H1 (cell line): ENCODE measurements around the gene COL6A1. TPM values are rescaled to one million over a fixed set of nuclear protein-coding genes. Genes with fewer than 3 reads are reported as not detected.

Experiments
- CTCF ChIA-PET: fragments of 300-600 bp; sonication (Branson Sonifier 250); formaldehyde crosslinking; loops from one replicate; lab custom pipeline; 2021; ENCODE audit not compliant: partially characterized antibody; lab: Charles Lee
- POLR2A ChIA-PET: fragments of 300-600 bp; sonication (Branson Sonifier 250); formaldehyde crosslinking; loops from one replicate; lab custom pipeline; 2021; ENCODE audit warnings: inconsistent platforms; ENCODE audit not compliant: partially characterized antibody; lab: Charles Lee
- DNase-seq, 2 experiments: peaks; one replicate each; pipeline versions ENCODE4 v3.0.0 to v3.0.0-alpha.2; 2010 to 2022; ENCODE audit warnings: low spot score in 2 of 2, low read depth in 1 of 2, mixed read lengths in 1 of 2
- FAIRE-seq: peaks from 2 replicates; lab custom pipeline; 2011; peaks lifted over from hg19 to GRCh38; lab: Jason Lieb, UNC
- H2AFZ ChIP-seq: 2 replicates; pipeline ENCODE4 v1.8.1; 2012; ENCODE audit warnings: low read length, inconsistent platforms
- H2AK5ac ChIP-seq: 2 replicates; pipeline ENCODE4 v1.6.1; 2013; ENCODE audit warnings: low read depth, low read length
- H2BK120ac ChIP-seq: replicated peaks from 2 replicates; pipeline ENCODE3; 2013; ENCODE audit warnings: low read depth, low read length, inconsistent platforms
- H2BK12ac ChIP-seq: 2 replicates; pipeline ENCODE4 v1.6.1; 2013; ENCODE audit warnings: low read depth, low read length
- H2BK15ac ChIP-seq: 2 replicates; pipeline ENCODE4 v1.6.1; 2013; ENCODE audit warnings: low read length
- H2BK20ac ChIP-seq: 2 replicates; pipeline ENCODE4 v1.6.1; 2013; ENCODE audit warnings: low read length
- H2BK5ac ChIP-seq: 2 replicates; pipeline ENCODE4 v1.6.1; 2013; ENCODE audit warnings: low read depth, low read length
- H3K14ac ChIP-seq: 2 replicates; pipeline ENCODE4 v1.6.1; 2013; ENCODE audit warnings: inconsistent platforms; ENCODE audit not compliant: insufficient read length
- H3K18ac ChIP-seq: 2 replicates; pipeline ENCODE4 v1.6.1; 2013; ENCODE audit warnings: low read length; ENCODE audit errors: extremely low read depth
- H3K23ac ChIP-seq: 2 replicates; pipeline ENCODE4 v1.6.1; 2013; ENCODE audit warnings: inconsistent platforms; ENCODE audit not compliant: insufficient read length
- H3K23me2 ChIP-seq: 2 replicates; pipeline ENCODE4 v1.6.1; 2013; ENCODE audit warnings: low read depth, low read length
- H3K27ac ChIP-seq: 2 replicates; pipeline ENCODE4 v1.6.1; 2011; ENCODE audit warnings: low read depth, low read length, inconsistent platforms
- H3K27me3 ChIP-seq, 4 experiments: replicated peaks in 1 of 4; 1 replicate in 1 of 4; 2 replicates in 3 of 4; pipeline versions ENCODE4 v1.6.1 to v1.8.1; 2011 to 2013; ENCODE audit warnings: low read length in 3 of 4, mild to moderate bottlenecking in 3 of 4, inconsistent platforms in 2 of 4, mixed read lengths in 2 of 4, moderate library complexity in 1 of 4; ENCODE audit not compliant: control insufficient read depth in 3 of 4, insufficient read depth in 3 of 4; ENCODE audit errors: extremely low read depth in 1 of 4
- H3K36me3 ChIP-seq, 4 experiments: 2 replicates each; pipeline versions ENCODE4 v1.6.1 to v1.8.1; 2011 to 2013; ENCODE audit warnings: mild to moderate bottlenecking in 4 of 4, low read length in 3 of 4, moderate library complexity in 2 of 4, control low read depth in 1 of 4, inconsistent platforms in 1 of 4; ENCODE audit not compliant: insufficient read depth in 4 of 4, control insufficient read depth in 2 of 4
- H3K4ac ChIP-seq: replicated peaks from 2 replicates; pipeline ENCODE3; 2013; ENCODE audit warnings: low read length, low read depth, mixed read lengths, inconsistent platforms; ENCODE audit not compliant: insufficient read length
- H3K4me1 ChIP-seq, 4 experiments: replicated peaks in 1 of 4; 1 replicate in 1 of 4; 2 replicates in 3 of 4; pipeline versions ENCODE4 v1.6.1 to v1.8.1; 2011 to 2013; ENCODE audit warnings: low read length in 3 of 4, inconsistent platforms in 2 of 4, mixed read lengths in 1 of 4; ENCODE audit not compliant: insufficient read depth in 4 of 4, control insufficient read depth in 3 of 4
- H3K4me2 ChIP-seq, 2 experiments: 2 replicates each; pipeline versions ENCODE4 v1.6.1 to v1.8.1; 2011 to 2013; ENCODE audit warnings: low read depth in 2 of 2, low read length in 2 of 2, control low read depth in 1 of 2, inconsistent platforms in 1 of 2, mild to moderate bottlenecking in 1 of 2; ENCODE audit not compliant: insufficient read depth in 1 of 2
- H3K4me3 ChIP-seq, 4 experiments: fragments of 200-600, 300-600 bp in 1 of 4; sonication (generic), shearing (Covaris generic), sonication (Bioruptor Twin) in 1 of 4; 2 replicates each; pipeline versions ENCODE4 v1.5.1 to v1.8.1; 2011 to 2016; ENCODE audit warnings: low read length in 4 of 4, low read depth in 3 of 4, control low read depth in 2 of 4, inconsistent platforms in 2 of 4, mild to moderate bottlenecking in 2 of 4, mixed read lengths in 1 of 4, moderate library complexity in 1 of 4; ENCODE audit not compliant: insufficient read depth in 2 of 4; ENCODE audit errors: extremely low read depth in 1 of 4
- H3K56ac ChIP-seq: replicated peaks from 2 replicates; pipeline ENCODE3; 2013; ENCODE audit warnings: low read depth, mild to moderate bottlenecking, mixed read lengths, low read length, inconsistent platforms; ENCODE audit not compliant: insufficient read length
- H3K79me1 ChIP-seq: 2 replicates; pipeline ENCODE4 v1.6.1; 2013; ENCODE audit warnings: low read depth, low read length, control low read depth
- H3K79me2 ChIP-seq, 2 experiments: 2 replicates each; pipeline versions ENCODE4 v1.6.1 to v1.8.1; 2012 to 2013; ENCODE audit warnings: low read length in 2 of 2, mild to moderate bottlenecking in 2 of 2, inconsistent platforms in 1 of 2; ENCODE audit not compliant: insufficient read depth in 2 of 2, control insufficient read depth in 1 of 2
- H3K9ac ChIP-seq, 4 experiments: replicated peaks in 1 of 4; 1 replicate in 1 of 4; 2 replicates in 3 of 4; pipeline versions ENCODE4 v1.6.1 to v1.8.1; 2011 to 2013; ENCODE audit warnings: low read depth in 3 of 4, low read length in 3 of 4, control low read depth in 2 of 4, mild to moderate bottlenecking in 2 of 4, moderate library complexity in 2 of 4, inconsistent platforms in 1 of 4; ENCODE audit errors: extremely low read depth in 1 of 4
- H3K9me3 ChIP-seq, 2 experiments: 2 replicates each; pipeline versions ENCODE4 v1.6.1 to v1.8.1; 2012 to 2013; ENCODE audit warnings: mild to moderate bottlenecking in 2 of 2, moderate library complexity in 2 of 2, control low read depth in 1 of 2, inconsistent platforms in 1 of 2, low read depth in 1 of 2, low read length in 1 of 2, mixed read lengths in 1 of 2; ENCODE audit not compliant: insufficient read depth in 2 of 2
- H4K20me1 ChIP-seq, 2 experiments: replicated peaks in 1 of 2; 2 replicates each; pipeline versions ENCODE3 to v1.8.1; 2011 to 2013; ENCODE audit warnings: inconsistent platforms in 2 of 2, low read length in 2 of 2, mild to moderate bottlenecking in 1 of 2; ENCODE audit not compliant: insufficient read depth in 2 of 2, control insufficient read depth in 1 of 2
- H4K5ac ChIP-seq: 2 replicates; pipeline ENCODE4 v1.6.1; 2013; ENCODE audit warnings: low read length, low read depth, mixed read lengths, inconsistent platforms; ENCODE audit not compliant: insufficient read length
- H4K8ac ChIP-seq: 2 replicates; pipeline ENCODE4 v1.8.0; 2013; ENCODE audit warnings: mild to moderate bottlenecking, moderate library complexity, low read length, inconsistent platforms; ENCODE audit not compliant: insufficient read depth; ENCODE audit errors: extremely low read depth
- H4K91ac ChIP-seq: replicated peaks from 2 replicates; pipeline ENCODE3; 2013; ENCODE audit warnings: low read length, mixed read lengths, inconsistent platforms; ENCODE audit not compliant: insufficient read length
- JUND ChIP-seq: IDR thresholded peaks from 2 replicates; pipeline ENCODE4 v1.6.1; 2011; ENCODE audit warnings: mild to moderate bottlenecking, improper control_type of control experiment, low read length
- SRF ChIP-seq: IDR thresholded peaks from 2 replicates; pipeline ENCODE4 v1.6.1; 2011; ENCODE audit warnings: mild to moderate bottlenecking, low read depth, low read length, moderate library complexity
- WGBS, 2 experiments: shearing (Covaris generic) in 1 of 2; methylation state at CpG; one replicate each; pipeline versions ENCODE4 v1.1.6 to v1.1.7; 2013 to 2015; ENCODE audit warnings: low lambda C conversion rate in 2 of 2, mixed read lengths in 2 of 2, inconsistent platforms in 1 of 2, low coverage in 1 of 2, missing lambda C conversion rate in 1 of 2; ENCODE audit not compliant: insufficient replicate concordance in 2 of 2, insufficient coverage in 1 of 2, insufficient read length in 1 of 2; ENCODE audit errors: extremely low coverage in 1 of 2, missing lambda C conversion rate in 1 of 2; 5-methylcytosine and 5-hydroxymethylcytosine counted together
- polyA plus RNA-seq, 7 experiments: library from polyadenylated mRNA; depleted of rRNA in 3 of 7; stranded (reverse) in 5 of 7; unstranded in 2 of 7; fragments of >200 nt in 5 of 7; fragments of 200-250 nt in 2 of 7; gene quantifications; 1 replicate in 5 of 7; 2 replicates in 1 of 7; 4 replicates in 1 of 7; pipeline versions ENCODE4 v1.2.1 to v1.2.3, GENCODE V29; 2011 to 2013; ENCODE audit warnings: missing spikeins in 2 of 7, mixed read lengths in 2 of 7
- total RNA-seq: library from RNA; stranded (reverse); fragmentation: NEBNext Ultra II Directional; extraction: Animal tissue kit (Norgen Biotek cat#: 25700); gene quantifications from 2 replicates; pipeline ENCODE4 v1.2.1, GENCODE V29; 2021
- TF ChIP-seq, protein P1 (sequence below), 3 experiments: IDR thresholded peaks; 1 replicate in 2 of 3; 2 replicates in 1 of 3; pipeline versions ENCODE4 v1.5.1 to v1.6.1; 2011; ENCODE audit warnings: low read length in 3 of 3, mild to moderate bottlenecking in 3 of 3, inconsistent platforms in 2 of 3, low read depth in 1 of 3, moderate library complexity in 1 of 3; ENCODE audit not compliant: insufficient read depth in 1 of 3; ENCODE audit errors: control extremely low read depth in 1 of 3

COL6A1 gene
- total and polyA plus RNA-seq, 2 of the 8 experiments (the other 6 are each of a cell fraction or from before 2014, with no cell fraction given), result 100 to 115 TPM

- Histone ChIP-seq H3K9ac (no peak overlapping the region), H4K20me1 (no peaks in the 10 kb centered on the region), H2BK20ac (no peak overlapping the region), H3K23me2 (no peaks in the 10 kb centered on the region), H3K79me2 (no peaks in the 10 kb centered on the region), H4K91ac (no peak overlapping the region), H2AFZ (no peak overlapping the region), H3K9me3 (peaks cover 7 to 18% of the 10 kb centered on the region in 2 experiments), H3K27me3 (no peaks in the 10 kb centered on the region), H3K56ac (no peak overlapping the region), H2BK15ac (no peak overlapping the region), H2AK5ac (no peak overlapping the region), H3K4ac (no peak overlapping the region), H3K79me1 (no peaks in the 10 kb centered on the region), H3K36me3 (no peaks in the 10 kb centered on the region), H3K4me1 (no peaks in the 10 kb centered on the region; a peak in 1 of 7 replicates), H3K18ac (no peak overlapping the region), H3K27ac (no peak overlapping the region), H3K4me2 (no peak overlapping the region), H2BK12ac (no peak overlapping the region), H3K4me3 (no peak overlapping the region), H3K23ac (no peak overlapping the region), H4K8ac (no peak overlapping the region), H4K5ac (no peak overlapping the region), H2BK120ac (no peak overlapping the region), H3K14ac (no peak overlapping the region), H2BK5ac (no peak overlapping the region)
- TF ChIP-seq, protein P1, sequence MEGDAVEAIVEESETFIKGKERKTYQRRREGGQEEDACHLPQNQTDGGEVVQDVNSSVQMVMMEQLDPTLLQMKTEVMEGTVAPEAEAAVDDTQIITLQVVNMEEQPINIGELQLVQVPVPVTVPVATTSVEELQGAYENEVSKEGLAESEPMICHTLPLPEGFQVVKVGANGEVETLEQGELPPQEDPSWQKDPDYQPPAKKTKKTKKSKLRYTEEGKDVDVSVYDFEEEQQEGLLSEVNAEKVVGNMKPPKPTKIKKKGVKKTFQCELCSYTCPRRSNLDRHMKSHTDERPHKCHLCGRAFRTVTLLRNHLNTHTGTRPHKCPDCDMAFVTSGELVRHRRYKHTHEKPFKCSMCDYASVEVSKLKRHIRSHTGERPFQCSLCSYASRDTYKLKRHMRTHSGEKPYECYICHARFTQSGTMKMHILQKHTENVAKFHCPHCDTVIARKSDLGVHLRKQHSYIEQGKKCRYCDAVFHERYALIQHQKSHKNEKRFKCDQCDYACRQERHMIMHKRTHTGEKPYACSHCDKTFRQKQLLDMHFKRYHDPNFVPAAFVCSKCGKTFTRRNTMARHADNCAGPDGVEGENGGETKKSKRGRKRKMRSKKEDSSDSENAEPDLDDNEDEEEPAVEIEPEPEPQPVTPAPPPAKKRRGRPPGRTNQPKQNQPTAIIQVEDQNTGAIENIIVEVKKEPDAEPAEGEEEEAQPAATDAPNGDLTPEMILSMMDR (IDR thresholded peaks at IDR 0.05; ENCODE audit: control extremely low read depth in 1 of 3, insufficient read depth in 1 of 3, low read depth in 1 of 3, low read length in 3 of 3), result no peak
- TF ChIP-seq SRF (no peak), JUND (no peak)
- FAIRE-seq, result no peak
- no peak for DNase-seq
- 88% methylated on average over 6 of the region's 6 CpGs; no CpG with 5 or more reads in 1 of the 2 experiments for WGBS, 2 experiments
- ChIA-PET CTCF (interaction anchor here (0.6 to 3.0 kb wide), 10 partner anchors 10 to 154 kb away, joined by 3 to 20 read pairs (median 4); no protein-coding TSS in a partner anchor), POLR2A (no interaction called here)
Observed at GRCh38 chr21:45954921-45955320, 26.6 kb upstream of the COL6A1 start.
